Coronary artery (tissue), 2 donors: Measurements from ENCODE around the gene FANCI.
A peak's percentile ranks its signal among the peaks of the same experiment; 100 is the strongest.

Source experiments
- DNase-seq: peaks from one replicate; pipeline ENCODE4 v3.0.0-alpha.2; 2017; ENCODE audit warnings: low spot score
- H3K27ac ChIP-seq, 2 donors: fragments of 200-600 bp; sonication (generic); one replicate each; pipeline ENCODE4 v1.5.1; 2016 to 2019
- H3K4me3 ChIP-seq: fragments of 200-600 bp; sonication (generic); 2 replicates; pipeline ENCODE4 v1.5.1; 2016; ENCODE audit warnings: mild to moderate bottlenecking, moderate library complexity
- TF ChIP-seq, protein P1 (sequence below): fragments of 200-600 bp; sonication (generic); IDR thresholded peaks from one replicate; pipeline ENCODE4 v1.5.1; 2019; ENCODE audit warnings: antibody characterized with exemption

The FANCI gene

GRCh38 chr15:89332446-89332845, 88.7 kb downstream of the FANCI start:
- TF ChIP-seq, protein P1, sequence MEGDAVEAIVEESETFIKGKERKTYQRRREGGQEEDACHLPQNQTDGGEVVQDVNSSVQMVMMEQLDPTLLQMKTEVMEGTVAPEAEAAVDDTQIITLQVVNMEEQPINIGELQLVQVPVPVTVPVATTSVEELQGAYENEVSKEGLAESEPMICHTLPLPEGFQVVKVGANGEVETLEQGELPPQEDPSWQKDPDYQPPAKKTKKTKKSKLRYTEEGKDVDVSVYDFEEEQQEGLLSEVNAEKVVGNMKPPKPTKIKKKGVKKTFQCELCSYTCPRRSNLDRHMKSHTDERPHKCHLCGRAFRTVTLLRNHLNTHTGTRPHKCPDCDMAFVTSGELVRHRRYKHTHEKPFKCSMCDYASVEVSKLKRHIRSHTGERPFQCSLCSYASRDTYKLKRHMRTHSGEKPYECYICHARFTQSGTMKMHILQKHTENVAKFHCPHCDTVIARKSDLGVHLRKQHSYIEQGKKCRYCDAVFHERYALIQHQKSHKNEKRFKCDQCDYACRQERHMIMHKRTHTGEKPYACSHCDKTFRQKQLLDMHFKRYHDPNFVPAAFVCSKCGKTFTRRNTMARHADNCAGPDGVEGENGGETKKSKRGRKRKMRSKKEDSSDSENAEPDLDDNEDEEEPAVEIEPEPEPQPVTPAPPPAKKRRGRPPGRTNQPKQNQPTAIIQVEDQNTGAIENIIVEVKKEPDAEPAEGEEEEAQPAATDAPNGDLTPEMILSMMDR: no peak

DNA sequence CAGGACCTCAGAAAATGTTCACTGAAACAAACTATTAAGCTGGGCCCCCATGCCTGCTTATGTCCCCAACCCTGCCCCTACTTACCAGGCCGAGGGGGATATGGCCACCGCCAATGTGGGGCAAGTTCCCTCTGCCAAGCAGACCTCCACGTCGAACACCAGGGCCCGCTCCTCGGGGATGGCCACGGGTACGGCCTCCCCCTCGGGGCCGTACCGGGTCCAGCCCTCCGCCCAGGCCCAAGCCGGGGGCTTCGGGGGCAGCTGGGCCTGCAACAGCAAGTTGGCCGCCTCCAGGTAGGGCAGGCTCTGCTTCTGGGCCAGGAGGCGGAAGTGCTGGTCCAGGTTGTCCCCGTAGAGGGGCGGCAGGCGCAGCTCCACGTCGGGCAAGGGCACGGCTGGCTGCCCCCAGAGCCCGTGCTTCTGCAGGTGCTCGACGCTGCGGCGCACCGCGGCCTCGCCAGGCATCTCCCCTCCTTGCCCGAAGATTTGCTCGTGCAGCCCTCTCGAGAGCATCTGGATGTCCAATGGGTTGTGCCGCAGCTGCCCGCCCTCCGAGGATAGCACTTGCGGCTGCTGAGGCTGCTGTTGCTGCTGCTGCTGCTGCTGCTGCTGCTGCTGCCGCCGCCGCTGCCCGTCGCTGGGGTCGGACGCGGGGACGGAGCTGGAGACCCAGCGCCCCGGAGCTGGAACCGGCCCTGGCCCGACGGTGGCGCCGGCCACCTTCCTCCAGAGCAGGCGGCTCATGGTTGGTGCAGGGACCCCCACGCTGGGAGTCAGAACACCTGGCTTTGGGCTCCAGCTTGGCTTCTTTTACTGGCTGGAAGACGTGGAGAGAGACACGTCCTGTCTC, 89.5 kb downstream of the FANCI start:
- DNase-seq: no peak
- TF ChIP-seq, protein P1: no peak
- H3K27ac ChIP-seq: no peak overlapping the region
- peak overlapping the region; percentile 95 for H3K4me3 ChIP-seq

More at GRCh38 chr15:89332446-89332845, 88.7 kb downstream of the FANCI start:
- no peak overlapping the region for H3K27ac ChIP-seq
- no peak for DNase-seq
- peak overlapping the region; percentile 95 for H3K4me3 ChIP-seq

- H3K27ac ChIP-seq: peak overlapping the region; percentile 78 to 98
- peak overlapping the region; percentile 95 for H3K4me3 ChIP-seq
- no peak for DNase-seq
- TF ChIP-seq, protein P1: no peak
Observed at GRCh38 chr15:89333959-89334509, 90.3 kb downstream of the FANCI start.

DNA sequence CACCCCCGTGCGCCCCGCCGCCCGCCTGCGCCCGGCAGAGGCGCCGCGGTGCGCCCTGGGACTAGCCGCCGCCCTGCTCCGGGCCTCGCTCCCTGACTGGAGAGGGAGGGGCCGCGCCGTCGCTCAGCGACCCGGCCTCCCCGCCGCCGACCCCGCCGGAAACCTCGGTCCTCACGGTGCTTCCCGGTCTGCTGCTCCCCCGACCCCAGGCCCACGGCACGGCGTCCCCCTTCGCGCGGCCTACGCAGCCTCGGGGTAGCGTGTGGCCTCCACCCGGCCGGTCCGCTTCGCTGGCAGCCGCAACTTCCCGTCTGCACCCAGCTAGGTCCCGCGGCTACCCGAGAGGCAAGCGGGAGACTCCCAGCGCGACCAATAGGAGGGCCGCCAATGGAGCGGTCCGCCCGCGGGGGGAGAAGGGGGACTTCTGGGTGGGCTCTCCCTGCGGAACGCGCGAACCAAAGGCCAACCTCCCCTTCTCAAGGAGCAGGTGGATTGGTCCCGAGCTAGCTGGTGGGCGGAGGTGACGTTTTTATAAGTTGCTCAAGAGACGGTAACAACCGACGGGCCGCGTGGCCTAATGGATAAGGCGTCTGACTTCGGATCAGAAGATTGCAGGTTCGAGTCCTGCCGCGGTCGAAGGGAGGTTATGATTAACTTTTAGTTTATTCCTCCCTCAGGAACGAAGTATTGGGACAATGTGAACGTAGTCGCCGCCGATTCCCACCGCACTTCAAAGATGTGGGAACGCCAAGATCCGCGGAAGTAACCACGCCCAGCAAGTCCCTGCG, 90.9 kb downstream of the FANCI start, which contains the start of gene POLG:
Gene POLG, minus strand, starts transcription at position 315 of the 788 bp plus-strand sequence. CDS start 1,070 bp downstream, outside the sequence.
- peak; percentile 100 for DNase-seq
- TF ChIP-seq, protein P1: no peak
- Histone ChIP-seq H3K27ac (peak within 1 kb of the TSS; percentile 78 to 98), H3K4me3 (peak within 1 kb of the TSS; percentile 95)

- no peak for DNase-seq
- peak overlapping the region; percentile 95 for H3K4me3 ChIP-seq
- H3K27ac ChIP-seq: peak overlapping the region in 1 of 2 donors; percentile 98
- TF ChIP-seq, protein P1: no peak
Observed at GRCh38 chr15:89335298-89336041, 91.7 kb downstream of the FANCI start.

GRCh38 chr15:89338036-89338435, 94.3 kb downstream of the FANCI start:
- TF ChIP-seq, protein P1: no peak
- Histone ChIP-seq H3K4me3 (no peak overlapping the region), H3K27ac (no peak overlapping the region)
- no peak for DNase-seq
